Caco-2 (cell line): Measurements from ENCODE around the gene CCNJL. TPM values are rescaled to one million over a fixed set of nuclear protein-coding genes. Genes with fewer than 3 reads are reported as not detected.

ENCODE experiments used
- BruUV-seq: library from RNA; stranded (reverse); fragments of 400-500 nt; replicated peaks from 2 replicates; lab custom pipeline; 2021; lab: Mats Ljungman, UMichigan
- CTCF ChIA-PET: fragments of 300-600 bp; sonication (Branson Sonifier 250); formaldehyde crosslinking; loops from one replicate; lab custom pipeline; 2022; ENCODE audit warnings: antibody characterized with exemption; lab: Charles Lee
- POLR2A ChIA-PET: fragments of 300-600 bp; sonication (Branson Sonifier 250); formaldehyde crosslinking; loops from one replicate; lab custom pipeline; 2022; ENCODE audit warnings: antibody characterized with exemption; lab: Charles Lee
- DNase-seq, 2 experiments: peaks; one replicate each; pipeline versions ENCODE4 v3.0.0 to v3.0.0-alpha.2; 2020 to 2022
- H3K27me3 ChIP-seq: replicated peaks from 2 replicates; pipeline ENCODE4 v1.6.0; 2011; ENCODE audit warnings: low read length; ENCODE audit not compliant: control insufficient read depth, insufficient read depth
- H3K36me3 ChIP-seq: 2 replicates; pipeline ENCODE4 v1.5.1; 2011; ENCODE audit warnings: low read length; ENCODE audit not compliant: control insufficient read depth, insufficient read depth
- H3K4me1 ChIP-seq: fragments of 250-450 bp; sonication (Bioruptor Pico); 2 replicates; pipeline ENCODE4 v1.5.1; 2020; ENCODE audit warnings: mild to moderate bottlenecking
- H3K4me3 ChIP-seq: 2 replicates; pipeline ENCODE4 v1.5.1; 2011; ENCODE audit warnings: low read depth, mild to moderate bottlenecking, control low read depth, low read length
- H3K9me3 ChIP-seq: fragments of 250-450 bp; sonication (Bioruptor Pico); 2 replicates; pipeline ENCODE4 v1.5.1; 2020; ENCODE audit warnings: mild to moderate bottlenecking, moderate library complexity
- H3K27ac Mint-ChIP-seq: one replicate; pipeline ENCODE4 v1.8.0; 2022; ENCODE audit warnings: mixed read lengths; ENCODE audit not compliant: unreplicated experiment
- H3K27me3 Mint-ChIP-seq: one replicate; pipeline ENCODE4 v1.8.0; 2022; ENCODE audit warnings: mixed read lengths; ENCODE audit not compliant: insufficient read depth, unreplicated experiment
- H3K36me3 Mint-ChIP-seq: one replicate; pipeline ENCODE4 v1.8.0; 2022; ENCODE audit warnings: mild to moderate bottlenecking, mixed read lengths; ENCODE audit not compliant: insufficient read depth, unreplicated experiment
- H3K4me1 Mint-ChIP-seq: one replicate; pipeline ENCODE4 v1.8.0; 2022; ENCODE audit warnings: low read depth, mixed read lengths; ENCODE audit not compliant: unreplicated experiment
- H3K4me3 Mint-ChIP-seq: one replicate; pipeline ENCODE4 v1.8.0; 2022; ENCODE audit warnings: mild to moderate bottlenecking, moderate library complexity, mixed read lengths; ENCODE audit not compliant: unreplicated experiment
- H3K9me3 Mint-ChIP-seq: one replicate; pipeline ENCODE4 v1.8.0; 2022; ENCODE audit warnings: mixed read lengths; ENCODE audit not compliant: unreplicated experiment
- intact Hi-C: fragments of 100-400 bp; cut with micrococcal nuclease; formaldehyde crosslinking; loops from one replicate; pipeline ENCODE4 v1.10.0; 2022; ENCODE audit not compliant: unreplicated experiment
- total RNA-seq: library from RNA; stranded (reverse); gene quantifications from 2 replicates; pipeline ENCODE4 v1.2.3, GENCODE V29; 2022
- TF ChIP-seq, protein P1 (sequence below), 2 experiments: fragments of 200-600 bp in 1 of 2; IDR thresholded peaks; 1 replicate in 1 of 2; 2 replicates in 1 of 2; pipeline versions ENCODE4 v1.5.1 to v1.8.0; 2011 to 2022; ENCODE audit warnings: antibody characterized with exemption in 1 of 2, control low read depth in 1 of 2, inconsistent platforms in 1 of 2, low read depth in 1 of 2, low read length in 1 of 2, mild to moderate bottlenecking in 1 of 2, moderate library complexity in 1 of 2; ENCODE audit not compliant: insufficient read depth in 1 of 2, severe bottlenecking in 1 of 2, unreplicated experiment in 1 of 2

The CCNJL gene
- total RNA-seq, 1 experiment from 2014 or later = 17.4 TPM

DNA sequence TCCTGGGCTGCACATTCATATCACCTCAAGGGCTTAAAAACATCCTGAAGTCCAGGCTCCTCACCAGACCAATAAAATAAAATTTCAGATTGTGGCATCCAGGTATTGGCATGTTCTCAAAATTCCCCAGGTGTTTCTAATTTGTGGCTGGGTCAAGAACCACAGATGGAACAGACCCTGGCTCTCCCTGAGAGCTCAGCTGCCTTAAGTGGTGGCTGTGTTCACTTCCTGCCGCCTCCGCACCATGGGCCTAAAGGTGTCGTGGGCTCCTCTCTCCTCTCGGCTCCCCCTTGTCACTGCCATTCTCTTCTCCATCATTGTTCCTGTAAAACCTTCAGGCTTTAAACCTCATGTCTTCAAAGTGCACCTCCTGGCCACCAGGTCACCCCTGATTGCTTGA lies 17.8 kb upstream of the CCNJL start:
- BruUV-seq = no TSS peak
- Histone ChIP-seq H3K9me3 (no peaks in the 10 kb centered on the region; the same call in 1 of the 2 replicates), H3K36me3 (no peaks in the 10 kb centered on the region), H3K27me3 (no peaks in the 10 kb centered on the region), H3K4me1 (peaks cover 15% of the 10 kb centered on the region), H3K4me3 (no peak overlapping the region)
- H3K4me3 Mint-ChIP-seq = no peak overlapping the region
- CTCF ChIA-PET = interaction anchor here (0.7 kb wide), 1 partner anchor 76 kb away, joined by 3 read pairs; no protein-coding TSS in a partner anchor
- TF ChIP-seq, protein P1, sequence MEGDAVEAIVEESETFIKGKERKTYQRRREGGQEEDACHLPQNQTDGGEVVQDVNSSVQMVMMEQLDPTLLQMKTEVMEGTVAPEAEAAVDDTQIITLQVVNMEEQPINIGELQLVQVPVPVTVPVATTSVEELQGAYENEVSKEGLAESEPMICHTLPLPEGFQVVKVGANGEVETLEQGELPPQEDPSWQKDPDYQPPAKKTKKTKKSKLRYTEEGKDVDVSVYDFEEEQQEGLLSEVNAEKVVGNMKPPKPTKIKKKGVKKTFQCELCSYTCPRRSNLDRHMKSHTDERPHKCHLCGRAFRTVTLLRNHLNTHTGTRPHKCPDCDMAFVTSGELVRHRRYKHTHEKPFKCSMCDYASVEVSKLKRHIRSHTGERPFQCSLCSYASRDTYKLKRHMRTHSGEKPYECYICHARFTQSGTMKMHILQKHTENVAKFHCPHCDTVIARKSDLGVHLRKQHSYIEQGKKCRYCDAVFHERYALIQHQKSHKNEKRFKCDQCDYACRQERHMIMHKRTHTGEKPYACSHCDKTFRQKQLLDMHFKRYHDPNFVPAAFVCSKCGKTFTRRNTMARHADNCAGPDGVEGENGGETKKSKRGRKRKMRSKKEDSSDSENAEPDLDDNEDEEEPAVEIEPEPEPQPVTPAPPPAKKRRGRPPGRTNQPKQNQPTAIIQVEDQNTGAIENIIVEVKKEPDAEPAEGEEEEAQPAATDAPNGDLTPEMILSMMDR (IDR thresholded peaks at IDR 0.05; ENCODE audit: insufficient read depth in 1 of 2, low read depth in 1 of 2, low read length in 1 of 2, severe bottlenecking in 1 of 2, unreplicated experiment in 1 of 2) = no peak
- no peak overlapping the region for H3K27ac Mint-ChIP-seq
- H3K9me3 Mint-ChIP-seq = no peaks in the 10 kb centered on the region
- POLR2A ChIA-PET = no interaction called here
- DNase-seq = no peak
- no peaks in the 10 kb centered on the region for H3K27me3 Mint-ChIP-seq
- peaks cover 13% of the 10 kb centered on the region for H3K4me1 Mint-ChIP-seq
- no peaks in the 10 kb centered on the region for H3K36me3 Mint-ChIP-seq
- intact Hi-C loops = no loop called here

GRCh38 chr5:160327818-160328217 lies 15.5 kb upstream of the CCNJL start:
- TF ChIP-seq, protein P1 (IDR thresholded peaks at IDR 0.05; ENCODE audit: insufficient read depth in 1 of 2, low read depth in 1 of 2, low read length in 1 of 2, severe bottlenecking in 1 of 2, unreplicated experiment in 1 of 2) = no peak
- H3K4me1 ChIP-seq = peaks cover 15% of the 10 kb centered on the region
- Mint-ChIP-seq H3K27ac (no peak overlapping the region), H3K36me3 (no peaks in the 10 kb centered on the region), H3K4me1 (peaks cover 13% of the 10 kb centered on the region), H3K9me3 (no peaks in the 10 kb centered on the region), H3K4me3 (no peak overlapping the region), H3K27me3 (no peaks in the 10 kb centered on the region)
- DNase-seq = no peak
- H3K36me3 ChIP-seq = no peaks in the 10 kb centered on the region
- no peak overlapping the region for H3K4me3 ChIP-seq
- H3K9me3 ChIP-seq = no peaks in the 10 kb centered on the region; the same call in 1 of the 2 replicates
- no TSS peak for BruUV-seq
- intact Hi-C loops = no loop called here
- ChIA-PET CTCF (no interaction called here), POLR2A (interaction anchor here (1.2 kb wide), 1 partner anchor 16 kb away, joined by 5 read pairs; the partner anchor contains the start of gene CCNJL)
- no peaks in the 10 kb centered on the region for H3K27me3 ChIP-seq

GRCh38 chr5:160326981-160327380 lies 14.6 kb upstream of the CCNJL start:
- H3K4me3 Mint-ChIP-seq = no peak overlapping the region
- H3K27ac Mint-ChIP-seq = no peak overlapping the region
- CTCF ChIA-PET = no interaction called here
- H3K9me3 ChIP-seq = no peaks in the 10 kb centered on the region; the same call in 1 of the 2 replicates
- H3K36me3 Mint-ChIP-seq = no peaks in the 10 kb centered on the region
- POLR2A ChIA-PET = interaction anchor here (1.2 kb wide), 1 partner anchor 15 kb away, joined by 5 read pairs; the partner anchor contains the start of gene CCNJL
- intact Hi-C loops = no loop called here
- TF ChIP-seq, protein P1 (IDR thresholded peaks at IDR 0.05; ENCODE audit: insufficient read depth in 1 of 2, low read depth in 1 of 2, low read length in 1 of 2, severe bottlenecking in 1 of 2, unreplicated experiment in 1 of 2) = no peak
- no peak for DNase-seq
- H3K27me3 ChIP-seq = no peaks in the 10 kb centered on the region
- peaks cover 15% of the 10 kb centered on the region for H3K4me1 ChIP-seq
- no peaks in the 10 kb centered on the region for H3K36me3 ChIP-seq
- H3K4me3 ChIP-seq = no peak overlapping the region
- H3K27me3 Mint-ChIP-seq = no peaks in the 10 kb centered on the region
- H3K9me3 Mint-ChIP-seq = no peaks in the 10 kb centered on the region
- H3K4me1 Mint-ChIP-seq = peaks cover 13% of the 10 kb centered on the region
- BruUV-seq = no TSS peak
